ENCODE measurements around the gene CBR1. TPM values are rescaled to one million over a fixed set of nuclear protein-coding genes. Genes with fewer than 3 reads are reported as not detected.

The CBR1 gene
- total RNA-seq, 1 donor from 2014 or later = 71.2 TPM

GRCh38 chr21:36076878-36077655 lies 7.2 kb downstream of the CBR1 start:
- Histone ChIP-seq H3K4me3 (no peak overlapping the region), H3K36me3 (peaks cover 6% of the 10 kb centered on the region), H3K27ac (no peak overlapping the region), H3K9me3 (no peaks in the 10 kb centered on the region), H3K4me1 (peaks cover 6% of the 10 kb centered on the region), H3K27me3 (no peaks in the 10 kb centered on the region)
- intact Hi-C loops (cut with DNase I) = no loop called here
- DNase-seq = no peak
- peak; percentile 64 for ATAC-seq
- TF ChIP-seq, protein P1, sequence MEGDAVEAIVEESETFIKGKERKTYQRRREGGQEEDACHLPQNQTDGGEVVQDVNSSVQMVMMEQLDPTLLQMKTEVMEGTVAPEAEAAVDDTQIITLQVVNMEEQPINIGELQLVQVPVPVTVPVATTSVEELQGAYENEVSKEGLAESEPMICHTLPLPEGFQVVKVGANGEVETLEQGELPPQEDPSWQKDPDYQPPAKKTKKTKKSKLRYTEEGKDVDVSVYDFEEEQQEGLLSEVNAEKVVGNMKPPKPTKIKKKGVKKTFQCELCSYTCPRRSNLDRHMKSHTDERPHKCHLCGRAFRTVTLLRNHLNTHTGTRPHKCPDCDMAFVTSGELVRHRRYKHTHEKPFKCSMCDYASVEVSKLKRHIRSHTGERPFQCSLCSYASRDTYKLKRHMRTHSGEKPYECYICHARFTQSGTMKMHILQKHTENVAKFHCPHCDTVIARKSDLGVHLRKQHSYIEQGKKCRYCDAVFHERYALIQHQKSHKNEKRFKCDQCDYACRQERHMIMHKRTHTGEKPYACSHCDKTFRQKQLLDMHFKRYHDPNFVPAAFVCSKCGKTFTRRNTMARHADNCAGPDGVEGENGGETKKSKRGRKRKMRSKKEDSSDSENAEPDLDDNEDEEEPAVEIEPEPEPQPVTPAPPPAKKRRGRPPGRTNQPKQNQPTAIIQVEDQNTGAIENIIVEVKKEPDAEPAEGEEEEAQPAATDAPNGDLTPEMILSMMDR (IDR thresholded peaks at IDR 0.05) = no peak

- intact Hi-C loops (cut with DNase I) = no loop called here
- Histone ChIP-seq H3K4me1 (no peaks in the 10 kb centered on the region), H3K27ac (no peak overlapping the region), H3K4me3 (no peak overlapping the region), H3K9me3 (no peaks in the 10 kb centered on the region), H3K27me3 (no peaks in the 10 kb centered on the region), H3K36me3 (no peaks in the 10 kb centered on the region)
- ATAC-seq (peak; percentile 17), DNase-seq (no peak)
- TF ChIP-seq, protein P1 (IDR thresholded peaks at IDR 0.05) = no peak
These were observed 7.9 kb downstream of the CBR1 start for GRCh38 chr21:36077758-36078157.

- TF ChIP-seq, protein P1 (IDR thresholded peaks at IDR 0.05) = no peak
- H3K36me3 ChIP-seq = no peaks in the 10 kb centered on the region
- H3K9me3 ChIP-seq = no peaks in the 10 kb centered on the region
- DNase-seq (peak; percentile 75), ATAC-seq (peak; percentile 87)
- H3K4me1 ChIP-seq = no peaks in the 10 kb centered on the region
- intact Hi-C loops (cut with DNase I) = no loop called here
- H3K4me3 ChIP-seq = no peak overlapping the region
- H3K27ac ChIP-seq = peak overlapping the region; percentile 8
- H3K27me3 ChIP-seq = no peaks in the 10 kb centered on the region
These were observed 9.3 kb downstream of the CBR1 start for GRCh38 chr21:36079010-36079649.

GRCh38 chr21:36079671-36080070 lies 9.8 kb downstream of the CBR1 start:
- intact Hi-C loops (cut with DNase I) = no loop called here
- ATAC-seq (no peak), DNase-seq (no peak)
- Histone ChIP-seq H3K27me3 (no peaks in the 10 kb centered on the region), H3K27ac (no peak overlapping the region), H3K4me3 (no peak overlapping the region), H3K4me1 (no peaks in the 10 kb centered on the region), H3K36me3 (no peaks in the 10 kb centered on the region), H3K9me3 (no peaks in the 10 kb centered on the region)
- TF ChIP-seq, protein P1 (IDR thresholded peaks at IDR 0.05) = no peak

DNA sequence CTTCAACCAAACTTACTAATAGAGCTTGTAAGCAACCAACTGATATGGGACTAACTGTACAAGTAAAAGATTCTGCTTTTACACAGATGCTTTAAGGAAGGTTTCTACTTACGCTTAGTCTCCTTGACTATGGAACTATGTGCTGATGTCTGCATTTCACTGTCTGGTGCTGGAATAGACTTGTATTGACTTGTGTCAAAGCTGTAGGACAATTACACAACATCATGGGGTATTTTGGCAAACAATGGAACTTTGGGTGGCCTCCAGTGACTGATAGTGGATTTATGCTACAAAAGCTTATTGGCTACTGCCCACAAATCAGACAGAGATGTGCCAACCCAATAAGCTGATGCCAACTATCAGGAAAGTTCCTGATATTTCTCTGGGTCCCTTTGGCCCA lies 10.6 kb downstream of the CBR1 start:
- Histone ChIP-seq H3K27ac (no peak overlapping the region), H3K36me3 (no peaks in the 10 kb centered on the region), H3K4me1 (no peaks in the 10 kb centered on the region), H3K27me3 (no peaks in the 10 kb centered on the region), H3K9me3 (no peaks in the 10 kb centered on the region), H3K4me3 (no peak overlapping the region)
- intact Hi-C loops (cut with DNase I) = no loop called here
- DNase-seq = no peak
- no peak for ATAC-seq
- TF ChIP-seq, protein P1 (IDR thresholded peaks at IDR 0.05) = no peak

All from upper lobe of right lung (tissue), 1 donor.